ENCODE measurements around the gene PKDCC. TPM values are rescaled to one million over a fixed set of nuclear protein-coding genes. Genes with fewer than 3 reads are reported as not detected.

The PKDCC gene
- total RNA-seq, 2 experiments from 2014 or later, result not detected

DNA sequence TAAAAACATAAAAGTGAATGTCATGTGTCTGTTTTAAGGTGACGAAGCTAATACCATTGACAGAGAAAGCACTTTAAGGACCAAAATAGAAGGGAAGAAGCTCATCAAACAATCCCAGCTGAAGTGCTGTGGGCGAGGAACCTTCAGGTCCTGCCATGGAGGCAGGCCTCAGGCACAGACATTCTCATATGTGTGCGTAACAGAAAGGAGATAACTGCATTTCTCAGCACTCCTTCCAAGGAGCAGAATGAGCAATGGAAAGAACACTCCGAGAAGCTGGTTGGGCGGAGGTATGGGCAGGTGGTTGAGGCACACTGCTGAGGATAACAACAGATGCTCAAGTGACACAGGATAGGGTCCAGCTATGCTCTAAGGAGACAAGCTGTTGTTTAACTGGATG lies 42.4 kb downstream of the PKDCC start:
- Mint-ChIP-seq H3K36me3 (no peaks in the 10 kb centered on the region), H3K27me3 (no peaks in the 10 kb centered on the region), H3K4me1 (ENCODE audit: low read depth) (no peaks in the 10 kb centered on the region), H3K9me3 (no peaks in the 10 kb centered on the region), H3K27ac (no peak overlapping the region), H3K4me3 (no peak overlapping the region)
- POLR2A ChIA-PET, result no interaction called here
- DNase-seq, result no peak
- intact Hi-C loops (cut with micrococcal nuclease), result no loop called here
- CTCF ChIA-PET, result interaction anchor here (0.6 to 13.0 kb wide), 16 partner anchors 15 to 1171 kb away, joined by 3 to 430 read pairs (median 4); no protein-coding TSS in a partner anchor

GRCh38 chr2:42091671-42092070 lies 43.9 kb downstream of the PKDCC start:
- Mint-ChIP-seq H3K4me1 (ENCODE audit: low read depth) (no peaks in the 10 kb centered on the region), H3K4me3 (no peak overlapping the region), H3K9me3 (no peaks in the 10 kb centered on the region), H3K36me3 (no peaks in the 10 kb centered on the region), H3K27ac (no peak overlapping the region), H3K27me3 (no peaks in the 10 kb centered on the region)
- no peak for DNase-seq
- CTCF ChIA-PET, result interaction anchor here (0.6 to 13.0 kb wide), 7 partner anchors 79 to 250 kb away, joined by 3 to 430 read pairs (median 5); no protein-coding TSS in a partner anchor
- POLR2A ChIA-PET, result no interaction called here
- intact Hi-C loops (cut with micrococcal nuclease), result no loop called here

DNA sequence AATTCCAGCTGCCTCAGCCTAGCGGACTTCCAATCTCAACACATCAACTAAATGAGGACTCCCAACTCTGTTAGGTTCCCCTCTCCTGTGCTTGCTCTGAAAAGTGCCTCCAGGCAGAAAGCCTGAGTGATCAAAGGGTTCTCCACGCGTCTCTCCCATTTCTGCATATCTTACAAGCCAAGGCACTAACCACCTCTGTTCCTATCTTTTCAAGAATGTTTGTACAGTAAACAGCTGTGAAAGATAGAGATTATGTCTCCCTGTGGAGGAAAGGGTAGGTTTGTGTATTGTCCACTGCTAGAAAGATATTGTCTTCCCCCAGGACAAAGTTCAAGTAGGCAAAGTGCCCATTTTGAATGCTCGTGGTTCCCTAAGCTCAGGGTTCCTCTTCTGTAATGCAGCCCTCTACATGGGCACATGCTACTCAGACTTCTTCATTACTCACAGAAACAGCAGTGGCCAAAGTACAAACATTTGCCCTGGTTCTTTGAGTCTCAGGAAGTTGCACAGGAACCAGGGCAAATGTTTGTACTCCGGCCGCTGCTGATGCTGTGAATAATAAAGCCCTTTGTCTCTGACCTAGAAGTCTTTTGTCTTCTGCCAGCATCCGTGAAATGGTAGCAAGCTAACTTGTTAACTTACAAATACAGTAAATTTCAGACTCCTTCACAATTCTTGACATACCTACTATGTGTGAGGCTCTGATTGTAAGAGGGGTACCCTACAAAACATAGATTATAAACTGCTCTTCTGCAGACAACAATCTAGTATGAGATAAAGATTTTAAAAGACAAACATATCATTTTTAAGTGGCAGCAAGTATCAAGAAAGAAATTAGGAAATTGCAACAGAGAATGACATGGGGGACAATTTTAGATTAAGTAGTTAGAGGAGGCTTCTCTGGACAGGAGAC lies 44.5 kb downstream of the PKDCC start:
- H3K4me1 Mint-ChIP-seq (ENCODE audit: low read depth), result peaks cover 4% of the 10 kb centered on the region
- no peaks in the 10 kb centered on the region for H3K36me3 Mint-ChIP-seq
- no peak overlapping the region for H3K27ac Mint-ChIP-seq
- no peak for DNase-seq
- POLR2A ChIA-PET, result no interaction called here
- no peaks in the 10 kb centered on the region for H3K9me3 Mint-ChIP-seq
- no peak overlapping the region for H3K4me3 Mint-ChIP-seq
- intact Hi-C loops (cut with micrococcal nuclease), result no loop called here
- CTCF ChIA-PET, result interaction anchor here (0.6 to 13.0 kb wide), 6 partner anchors 79 to 251 kb away, joined by 3 to 430 read pairs (median 4); no protein-coding TSS in a partner anchor
- no peaks in the 10 kb centered on the region for H3K27me3 Mint-ChIP-seq

- no peak overlapping the region for H3K4me3 Mint-ChIP-seq
- H3K27ac Mint-ChIP-seq, result no peak overlapping the region
- H3K27me3 Mint-ChIP-seq, result no peaks in the 10 kb centered on the region
- no peaks in the 10 kb centered on the region for H3K9me3 Mint-ChIP-seq
- peaks cover 20% of the 10 kb centered on the region for H3K4me1 Mint-ChIP-seq (ENCODE audit: low read depth)
- no peaks in the 10 kb centered on the region for H3K36me3 Mint-ChIP-seq
- ChIA-PET POLR2A (no interaction called here), CTCF (interaction anchor here (0.8 to 5.6 kb wide), 16 partner anchors 12 to 266 kb away, joined by 3 to 86 read pairs (median 6); no protein-coding TSS in a partner anchor)
- intact Hi-C loops (cut with micrococcal nuclease), result no loop called here
- no peak for DNase-seq
Measured at GRCh38 chr2:42094114-42094513, 46.3 kb downstream of the PKDCC start.

DNA sequence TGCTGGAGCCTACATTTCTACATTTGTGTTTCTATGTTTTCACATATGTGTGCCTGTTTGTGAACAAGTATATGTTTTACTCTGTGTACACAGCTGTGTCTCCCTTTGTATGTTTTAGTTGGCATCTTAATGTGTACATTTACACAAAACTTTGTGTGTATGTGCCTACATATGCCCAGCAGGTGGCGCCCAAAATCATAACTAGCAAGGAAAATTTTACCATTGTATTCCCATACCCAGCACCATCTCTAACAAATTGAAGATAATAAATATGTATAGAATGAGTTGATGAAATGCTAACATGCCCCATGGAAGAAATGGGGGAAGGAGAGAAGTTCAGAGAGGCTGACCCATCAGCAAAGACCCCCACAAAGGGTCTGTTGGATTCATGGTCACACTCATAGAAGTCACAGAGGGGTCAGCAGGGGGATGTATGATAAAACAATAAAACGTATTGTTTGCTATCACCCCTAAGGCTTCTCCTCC lies 48.1 kb downstream of the PKDCC start:
- intact Hi-C loops (cut with micrococcal nuclease), result loop anchor here (1.0 to 5.0 kb wide), 5 partner anchors 36 to 265 kb away; partner anchors contain the start of gene COX7A2L
- H3K27me3 Mint-ChIP-seq, result no peaks in the 10 kb centered on the region
- H3K9me3 Mint-ChIP-seq, result peaks cover 13% of the 10 kb centered on the region
- ChIA-PET CTCF (interaction anchor here (0.6 to 5.6 kb wide), 43 partner anchors 9 to 568 kb away, joined by 3 to 86 read pairs (median 4); no protein-coding TSS in a partner anchor), POLR2A (no interaction called here)
- peaks cover 38% of the 10 kb centered on the region for H3K4me1 Mint-ChIP-seq (ENCODE audit: low read depth)
- peaks cover 10% of the 10 kb centered on the region for H3K36me3 Mint-ChIP-seq
- H3K27ac Mint-ChIP-seq, result no peak overlapping the region
- H3K4me3 Mint-ChIP-seq, result no peak overlapping the region
- peak; percentile 82 for DNase-seq

GRCh38 chr2:42096869-42097591 lies 49.2 kb downstream of the PKDCC start:
- DNase-seq, result no peak
- Mint-ChIP-seq H3K4me3 (no peak overlapping the region), H3K27me3 (no peaks in the 10 kb centered on the region), H3K4me1 (ENCODE audit: low read depth) (peaks cover 44% of the 10 kb centered on the region), H3K9me3 (peaks cover 13% of the 10 kb centered on the region), H3K36me3 (peaks cover 10% of the 10 kb centered on the region), H3K27ac (peak overlapping the region; percentile 4)
- intact Hi-C loops (cut with micrococcal nuclease), result loop anchor here (1.0 to 5.0 kb wide), 5 partner anchors 35 to 264 kb away; partner anchors contain the start of gene COX7A2L
- ChIA-PET POLR2A (no interaction called here), CTCF (interaction anchor here (0.6 to 5.6 kb wide), 42 partner anchors 9 to 721 kb away, joined by 3 to 86 read pairs (median 4); no protein-coding TSS in a partner anchor)

- Mint-ChIP-seq H3K9me3 (peaks cover 13% of the 10 kb centered on the region), H3K36me3 (peaks cover 10% of the 10 kb centered on the region), H3K27ac (peak overlapping the region; percentile 44), H3K4me3 (no peak overlapping the region), H3K27me3 (no peaks in the 10 kb centered on the region), H3K4me1 (ENCODE audit: low read depth) (peaks cover 51% of the 10 kb centered on the region)
- ChIA-PET CTCF (interaction anchor here (0.6 to 5.6 kb wide), 9 partner anchors 26 to 230 kb away, joined by 3 to 86 read pairs (median 4); no protein-coding TSS in a partner anchor), POLR2A (no interaction called here)
- no peak for DNase-seq
- intact Hi-C loops (cut with micrococcal nuclease), result loop anchor here (5.0 kb wide), 1 partner anchor 33 kb away; no protein-coding TSS in a partner anchor
Measured at GRCh38 chr2:42098571-42099437, 51.0 kb downstream of the PKDCC start.

GRCh38 chr2:42099438-42100173 lies 51.8 kb downstream of the PKDCC start:
- Mint-ChIP-seq H3K36me3 (peaks cover 10% of the 10 kb centered on the region), H3K4me1 (ENCODE audit: low read depth) (peaks cover 51% of the 10 kb centered on the region), H3K4me3 (no peak overlapping the region), H3K27me3 (no peaks in the 10 kb centered on the region), H3K9me3 (peaks cover 13% of the 10 kb centered on the region), H3K27ac (no peak overlapping the region)
- CTCF ChIA-PET, result interaction anchor here (1.0 to 2.0 kb wide), 4 partner anchors 12 to 229 kb away, joined by 3 to 7 read pairs (median 4); no protein-coding TSS in a partner anchor
- POLR2A ChIA-PET, result no interaction called here
- no peak for DNase-seq
- intact Hi-C loops (cut with micrococcal nuclease), result loop anchor here (5.0 to 10.0 kb wide), 2 partner anchors 33 to 395 kb away; partner anchors contain the start of gene KCNG3

- no peak for DNase-seq
- Mint-ChIP-seq H3K4me1 (ENCODE audit: low read depth) (peaks cover 51% of the 10 kb centered on the region), H3K27me3 (no peaks in the 10 kb centered on the region), H3K4me3 (peak overlapping the region; percentile 1), H3K9me3 (peaks cover 13% of the 10 kb centered on the region), H3K27ac (peak overlapping the region; percentile 3), H3K36me3 (peaks cover 10% of the 10 kb centered on the region)
- intact Hi-C loops (cut with micrococcal nuclease), result loop anchor here (10.0 kb wide), 1 partner anchor 394 kb away; the partner anchor contains the start of gene KCNG3
- ChIA-PET CTCF (interaction anchor here (1.6 to 2.0 kb wide), 3 partner anchors 13 to 228 kb away, joined by 4 to 7 read pairs (median 5); no protein-coding TSS in a partner anchor), POLR2A (no interaction called here)
Measured at GRCh38 chr2:42100683-42101205, 52.9 kb downstream of the PKDCC start.

Measured in activated CD4-positive, alpha-beta memory T cell treated with anti-CD3 and anti-CD28 coated beads for 36 hours (primary cell).